K562 (cell line): ENCODE data around the gene NGRN. TPM values are rescaled to one million over a fixed set of nuclear protein-coding genes. Genes with fewer than 3 reads are reported as not detected.

Experiments used
- ARID2 ChIP-seq: fragments of 450-650 bp; IDR thresholded peaks from 2 replicates; pipeline ENCODE4 v1.6.1; 2017; ENCODE audit warnings: antibody characterized with exemption, mild to moderate bottlenecking
- ATF7 ChIP-seq: fragments of 450-650 bp; IDR thresholded peaks from 2 replicates; pipeline ENCODE4 v1.7.1; 2014; ENCODE audit warnings: mild to moderate bottlenecking, moderate library complexity
- BRD9 ChIP-seq: fragments of 450-650 bp; IDR thresholded peaks from 2 replicates; pipeline ENCODE4 v1.6.1; 2018; ENCODE audit warnings: low read depth; ENCODE audit not compliant: partially characterized antibody
- CTCF ChIP-seq, 3 experiments: IDR thresholded peaks in 2 of 3; conservative IDR thresholded peaks in 1 of 3; 2 replicates each; pipeline ENCODE4 v1.5.1; 2011 to 2012; ENCODE audit warnings: low read length in 3 of 3, mild to moderate bottlenecking in 3 of 3, control low read depth in 2 of 3, improper control_type of control experiment in 1 of 3, inconsistent platforms in 1 of 3, low read depth in 1 of 3, mixed read lengths in 1 of 3, moderate library complexity in 1 of 3; ENCODE audit not compliant: insufficient read depth in 2 of 3
- CXXC5 ChIP-seq: fragments of 250-450 bp; sonication (Bioruptor Pico); IDR thresholded peaks from 2 replicates; pipeline ENCODE4 v1.8.0; 2022; ENCODE audit warnings: inconsistent platforms, mild to moderate bottlenecking, moderate library complexity
- ESRRA ChIP-seq: fragments of 450-650 bp; IDR thresholded peaks from 2 replicates; pipeline ENCODE4 v1.6.1; 2014; ENCODE audit warnings: low read depth, mild to moderate bottlenecking, moderate library complexity, borderline replicate concordance
- FOXK2 ChIP-seq, 2 experiments: fragments of 450-650 bp; IDR thresholded peaks in 1 of 2; conservative IDR thresholded peaks in 1 of 2; 2 replicates each; pipeline ENCODE4 v1.6.1; 2016; ENCODE audit warnings: low read depth in 2 of 2, mild to moderate bottlenecking in 1 of 2
- HMGN3 ChIP-seq: IDR thresholded peaks from 2 replicates; pipeline ENCODE4 v1.6.1; 2011; ENCODE audit warnings: borderline replicate concordance, low read depth, mild to moderate bottlenecking, mixed read lengths, low read length; ENCODE audit not compliant: insufficient read length; ENCODE audit errors: extremely low read depth
- JUND ChIP-seq, 2 experiments: IDR thresholded peaks; 2 replicates in 1 of 2; 3 replicates in 1 of 2; pipeline ENCODE4 v1.6.1; 2011; ENCODE audit warnings: borderline replicate concordance in 2 of 2, low read depth in 2 of 2, low read length in 2 of 2, improper control_type of control experiment in 1 of 2, missing biosample characterization in 1 of 2, missing genetic modification characterization in 1 of 2, missing genetic modification reagents in 1 of 2
- MAFF ChIP-seq: IDR thresholded peaks from 2 replicates; pipeline ENCODE4 v1.6.1; 2012; ENCODE audit warnings: low read length, improper control_type of control experiment
- POLR2A ChIP-seq: fragments of 450-650 bp; conservative IDR thresholded peaks from 2 replicates; pipeline ENCODE4 v1.6.1; 2016
- RAD21 ChIP-seq, 2 experiments: fragments of 250-450 bp in 1 of 2; fragments of 450-650 bp in 1 of 2; sonication (Bioruptor Pico) in 1 of 2; formaldehyde crosslinking in 1 of 2; IDR thresholded peaks in 1 of 2; conservative IDR thresholded peaks in 1 of 2; 2 replicates each; pipeline versions ENCODE4 v1.4.0 to v1.8.0; 2020 to 2022; ENCODE audit warnings: mild to moderate bottlenecking in 2 of 2, moderate library complexity in 1 of 2
- RB1 ChIP-seq: fragments of 450-650 bp; IDR thresholded peaks from 2 replicates; pipeline ENCODE4 v1.6.1; 2017; ENCODE audit warnings: low read depth, mild to moderate bottlenecking
- ZBTB33 ChIP-seq: sonication (generic); formaldehyde crosslinking; IDR thresholded peaks from 2 replicates; pipeline ENCODE4 v1.8.1; 2023; ENCODE audit warnings: mild to moderate bottlenecking, missing genetic modification reagents
- polyA plus RNA-seq, 8 experiments: library from polyadenylated mRNA; depleted of rRNA in 4 of 8; stranded (reverse) in 5 of 8; unstranded in 3 of 8; fragments of >200 nt; fragmentation: Nextera tagmentation in 2 of 8; fragmentation: Illumina TruSeq in 1 of 8; extraction: Ambion mirVana in 2 of 8; extraction: Trizol in 1 of 8; gene quantifications; 2 replicates each; pipeline versions ENCODE4 v1.2.1 to v1.2.3, GENCODE V29; 2011 to 2014; ENCODE audit warnings: inconsistent platforms in 1 of 8, missing spikeins in 1 of 8
- total RNA-seq, 7 experiments: library from RNA; depleted of rRNA in 6 of 7; stranded (reverse); fragments of >200 nt in 6 of 7; fragmentation: Illumina TruSeq in 2 of 7; extraction: Trizol in 2 of 7; gene quantifications; 2 replicates each; pipeline versions ENCODE4 v1.2.1 to v1.2.3, GENCODE V29; 2011 to 2021; ENCODE audit warnings: low replicate concordance in 1 of 7

Gene NGRN
- total and polyA plus RNA-seq, 9 of the 15 experiments (the other 6 are each of a cell fraction or from before 2014, with no cell fraction given), result 14.0 to 73.4 (median 60.0) TPM

- TF ChIP-seq ATF7, result 0 out of 2 replicates have a peak, but pooled peaks have one; percentile 43
- TF ChIP-seq JUND (IDR thresholded peaks at IDR 0.05; ENCODE audit: borderline replicate concordance, low read depth, low read length), result peak; percentile 54
- TF ChIP-seq JUND (tag; IDR thresholded peaks at IDR 0.05; ENCODE audit: borderline replicate concordance, low read depth, low read length), result no peak; the same call in 2 of the 3 replicates
- no peak for TF ChIP-seq BRD9
- TF ChIP-seq RAD21 (CRISPR knock-in tag; conservative IDR thresholded peaks at IDR 0.05 in 1 of 2, IDR thresholded peaks at IDR 0.05 in 1 of 2), result peak; percentile 97 to 98
- TF ChIP-seq MAFF, result 0 out of 2 replicates have a peak, but pooled peaks have one; percentile 1
- TF ChIP-seq ZBTB33 (CRISPR knock-in tag), result peak; percentile 68; the same call in 1 of the 2 replicates
- peak; percentile 99 for TF ChIP-seq CTCF (IDR thresholded peaks at IDR 0.05 in 2 of 3, conservative IDR thresholded peaks at IDR 0.05 in 1 of 3; ENCODE audit: insufficient read depth in 2 of 3, low read depth in 1 of 3, low read length in 3 of 3)
- TF ChIP-seq RB1, result peak; percentile 77
- TF ChIP-seq FOXK2 (conservative IDR thresholded peaks at IDR 0.05 in 1 of 2, IDR thresholded peaks at IDR 0.05 in 1 of 2; ENCODE audit: low read depth in 2 of 2), result 0 out of 4 replicates have a peak, but pooled peaks of 1 of the 2 experiments have one; percentile 46
- peak; percentile 29; the same call in 1 of the 2 replicates for TF ChIP-seq ESRRA
- no peak for TF ChIP-seq POLR2A
- no peak for TF ChIP-seq HMGN3
- peak; percentile 23 for TF ChIP-seq CXXC5 (CRISPR knock-in tag)
- TF ChIP-seq ARID2, result peak; percentile 74
Measured at GRCh38 chr15:90320062-90320884, 54.8 kb downstream of the NGRN start (continued).
